C4-2B (cell line): Measurements from ENCODE around the gene TOPBP1.

Source experiments
- CTCF ChIP-seq: fragments of 450-650 bp; conservative IDR thresholded peaks from 2 replicates; pipeline ENCODE4 v1.5.1; 2017; ENCODE audit warnings: mild to moderate bottlenecking
- ZFX ChIP-seq: fragments of 450-650 bp; IDR thresholded peaks from 2 replicates; pipeline ENCODE4 v1.6.1; 2017

GRCh38 chr3:133599280-133599679, 62.5 kb downstream of the TOPBP1 start:
- TF ChIP-seq CTCF, result no peak
- no peak for TF ChIP-seq ZFX
